Measurements from ENCODE around the gene LOXL1.

Gene LOXL1

GRCh38 chr15:73986055-73986775 is 60.0 kb downstream of the LOXL1 start:
- no peaks in the 10 kb centered on the region for H3K79me2 ChIP-seq (ENCODE audit: control insufficient read depth, insufficient read depth, low read length)
- no peak overlapping the region for H3K9ac ChIP-seq (ENCODE audit: low read length)
- H3K18ac ChIP-seq (ENCODE audit: low read length), result no peak overlapping the region
- no peak overlapping the region for H4K5ac ChIP-seq (ENCODE audit: low read length)
- H3K27ac ChIP-seq (ENCODE audit: low read depth, low read length), result no peak overlapping the region
- no peak for DNase-seq
- no peak overlapping the region for H3K23ac ChIP-seq (ENCODE audit: low read length)
- no peak overlapping the region for H2BK5ac ChIP-seq (ENCODE audit: low read length)
- H3K4me1 ChIP-seq (ENCODE audit: control insufficient read depth, low read depth, low read length), result no peaks in the 10 kb centered on the region
- no peak overlapping the region for H4K8ac ChIP-seq (ENCODE audit: low read depth, low read length)
- no peaks in the 10 kb centered on the region for H3K36me3 ChIP-seq (ENCODE audit: control insufficient read depth, insufficient read depth, low read length)
- H3K4me3 ChIP-seq (ENCODE audit: low read length), result no peak overlapping the region
- H3K4me2 ChIP-seq (ENCODE audit: low read length), result no peak overlapping the region
- no peak overlapping the region for H2AK5ac ChIP-seq (ENCODE audit: low read length)
- H3K27me3 ChIP-seq (ENCODE audit: insufficient read depth, low read length, poor library complexity), result no peaks in the 10 kb centered on the region
- no peak overlapping the region for H3K4ac ChIP-seq (ENCODE audit: low read depth, low read length)
- H3K79me1 ChIP-seq (ENCODE audit: low read length), result no peaks in the 10 kb centered on the region
- H3K56ac ChIP-seq (ENCODE audit: low read length), result no peak overlapping the region
- H2BK15ac ChIP-seq (replicated peaks; ENCODE audit: low read depth), result no peak overlapping the region
- WGBS (ENCODE audit: extremely low coverage, insufficient coverage, low lambda C conversion rate), result no CpG with 5 or more reads among the region's 7 CpGs
- H2BK120ac ChIP-seq (ENCODE audit: low read depth, low read length), result no peak overlapping the region

- no peak overlapping the region for H3K18ac ChIP-seq (ENCODE audit: low read length)
Measured at GRCh38 chr15:73986776-73987056, 60.5 kb downstream of the LOXL1 start.

GRCh38 chr15:73987250-73987649 is 61.0 kb downstream of the LOXL1 start:
- H3K4me1 ChIP-seq (ENCODE audit: control insufficient read depth, low read depth, low read length), result no peaks in the 10 kb centered on the region
- H3K36me3 ChIP-seq (ENCODE audit: control insufficient read depth, insufficient read depth, low read length), result no peaks in the 10 kb centered on the region
- no peak overlapping the region for H3K9ac ChIP-seq (ENCODE audit: low read length)
- H3K56ac ChIP-seq (ENCODE audit: low read length), result no peak overlapping the region
- no peak overlapping the region for H2BK120ac ChIP-seq (ENCODE audit: low read depth, low read length)
- no peak overlapping the region for H2AK5ac ChIP-seq (ENCODE audit: low read length)
- no peak overlapping the region for H4K8ac ChIP-seq (ENCODE audit: low read depth, low read length)
- H3K79me2 ChIP-seq (ENCODE audit: control insufficient read depth, insufficient read depth, low read length), result no peaks in the 10 kb centered on the region
- H3K27ac ChIP-seq (ENCODE audit: low read depth, low read length), result no peak overlapping the region
- H3K23ac ChIP-seq (ENCODE audit: low read length), result no peak overlapping the region
- no peak for DNase-seq
- WGBS (ENCODE audit: extremely low coverage, insufficient coverage, low lambda C conversion rate), result no CpG with 5 or more reads among the region's 4 CpGs
- H3K4me3 ChIP-seq (ENCODE audit: low read length), result no peak overlapping the region
- H4K5ac ChIP-seq (ENCODE audit: low read length), result no peak overlapping the region
- no peak overlapping the region for H3K18ac ChIP-seq (ENCODE audit: low read length)
- H3K79me1 ChIP-seq (ENCODE audit: low read length), result no peaks in the 10 kb centered on the region
- no peak overlapping the region for H3K4ac ChIP-seq (ENCODE audit: low read depth, low read length)
- no peak overlapping the region for H3K4me2 ChIP-seq (ENCODE audit: low read length)
- no peak overlapping the region for H2BK5ac ChIP-seq (ENCODE audit: low read length)
- no peak overlapping the region for H2BK15ac ChIP-seq (replicated peaks; ENCODE audit: low read depth)
- H3K27me3 ChIP-seq (ENCODE audit: insufficient read depth, low read length, poor library complexity), result no peaks in the 10 kb centered on the region

More at GRCh38 chr15:73986776-73987056, 60.5 kb downstream of the LOXL1 start:
- Histone ChIP-seq H3K27ac (ENCODE audit: low read depth, low read length) (no peak overlapping the region), H3K4me1 (ENCODE audit: control insufficient read depth, low read depth, low read length) (no peaks in the 10 kb centered on the region), H3K27me3 (ENCODE audit: insufficient read depth, low read length, poor library complexity) (no peaks in the 10 kb centered on the region), H3K4me3 (ENCODE audit: low read length) (no peak overlapping the region), H3K9ac (ENCODE audit: low read length) (no peak overlapping the region), H3K23ac (ENCODE audit: low read length) (no peak overlapping the region), H3K79me2 (ENCODE audit: control insufficient read depth, insufficient read depth, low read length) (no peaks in the 10 kb centered on the region), H4K8ac (ENCODE audit: low read depth, low read length) (no peak overlapping the region), H2BK5ac (ENCODE audit: low read length) (no peak overlapping the region), H3K4ac (ENCODE audit: low read depth, low read length) (no peak overlapping the region), H3K4me2 (ENCODE audit: low read length) (no peak overlapping the region), H4K5ac (ENCODE audit: low read length) (no peak overlapping the region), H3K36me3 (ENCODE audit: control insufficient read depth, insufficient read depth, low read length) (no peaks in the 10 kb centered on the region), H3K56ac (ENCODE audit: low read length) (no peak overlapping the region), H2BK120ac (ENCODE audit: low read depth, low read length) (no peak overlapping the region), H3K79me1 (ENCODE audit: low read length) (no peaks in the 10 kb centered on the region), H2AK5ac (ENCODE audit: low read length) (no peak overlapping the region), H2BK15ac (replicated peaks; ENCODE audit: low read depth) (no peak overlapping the region)
- WGBS (ENCODE audit: extremely low coverage, insufficient coverage, low lambda C conversion rate), result no CpG with 5 or more reads among the region's 1 CpG
- no peak for DNase-seq

GRCh38 chr15:73987681-73988444 is 61.6 kb downstream of the LOXL1 start:
- Histone ChIP-seq H3K36me3 (ENCODE audit: control insufficient read depth, insufficient read depth, low read length) (no peaks in the 10 kb centered on the region), H3K4ac (ENCODE audit: low read depth, low read length) (no peak overlapping the region), H4K5ac (ENCODE audit: low read length) (no peak overlapping the region), H3K4me3 (ENCODE audit: low read length) (no peak overlapping the region), H2BK15ac (replicated peaks; ENCODE audit: low read depth) (no peak overlapping the region), H3K4me2 (ENCODE audit: low read length) (no peak overlapping the region), H3K23ac (ENCODE audit: low read length) (no peak overlapping the region), H3K4me1 (ENCODE audit: control insufficient read depth, low read depth, low read length) (no peaks in the 10 kb centered on the region), H2AK5ac (ENCODE audit: low read length) (no peak overlapping the region), H3K18ac (ENCODE audit: low read length) (no peak overlapping the region), H3K56ac (ENCODE audit: low read length) (no peak overlapping the region), H4K8ac (ENCODE audit: low read depth, low read length) (no peak overlapping the region), H3K9ac (ENCODE audit: low read length) (no peak overlapping the region), H3K79me1 (ENCODE audit: low read length) (no peaks in the 10 kb centered on the region), H2BK120ac (ENCODE audit: low read depth, low read length) (no peak overlapping the region), H3K27ac (ENCODE audit: low read depth, low read length) (no peak overlapping the region), H3K27me3 (ENCODE audit: insufficient read depth, low read length, poor library complexity) (no peaks in the 10 kb centered on the region), H2BK5ac (ENCODE audit: low read length) (no peak overlapping the region), H3K79me2 (ENCODE audit: control insufficient read depth, insufficient read depth, low read length) (no peaks in the 10 kb centered on the region)
- no peak for DNase-seq
- no CpG with 5 or more reads among the region's 9 CpGs for WGBS (ENCODE audit: extremely low coverage, insufficient coverage, low lambda C conversion rate)

- Histone ChIP-seq H2BK15ac (replicated peaks; ENCODE audit: low read depth) (no peak overlapping the region), H3K23ac (ENCODE audit: low read length) (no peak overlapping the region), H2BK5ac (ENCODE audit: low read length) (no peak overlapping the region), H3K79me2 (ENCODE audit: control insufficient read depth, insufficient read depth, low read length) (no peaks in the 10 kb centered on the region), H4K8ac (ENCODE audit: low read depth, low read length) (no peak overlapping the region), H2AK5ac (ENCODE audit: low read length) (no peak overlapping the region), H3K36me3 (ENCODE audit: control insufficient read depth, insufficient read depth, low read length) (no peaks in the 10 kb centered on the region), H3K18ac (ENCODE audit: low read length) (no peak overlapping the region), H3K79me1 (ENCODE audit: low read length) (no peaks in the 10 kb centered on the region), H3K4me3 (ENCODE audit: low read length) (no peak overlapping the region), H3K4ac (ENCODE audit: low read depth, low read length) (no peak overlapping the region), H4K5ac (ENCODE audit: low read length) (no peak overlapping the region), H3K56ac (ENCODE audit: low read length) (no peak overlapping the region), H3K27me3 (ENCODE audit: insufficient read depth, low read length, poor library complexity) (no peaks in the 10 kb centered on the region), H3K9ac (ENCODE audit: low read length) (no peak overlapping the region), H3K27ac (ENCODE audit: low read depth, low read length) (no peak overlapping the region), H3K4me2 (ENCODE audit: low read length) (no peak overlapping the region), H2BK120ac (ENCODE audit: low read depth, low read length) (no peak overlapping the region), H3K4me1 (ENCODE audit: control insufficient read depth, low read depth, low read length) (no peaks in the 10 kb centered on the region)
- WGBS (ENCODE audit: extremely low coverage, insufficient coverage, low lambda C conversion rate), result no CpG with 5 or more reads among the region's 13 CpGs
- DNase-seq, result no peak
Measured at GRCh38 chr15:73988445-73988969, 62.2 kb downstream of the LOXL1 start.

All from mesendoderm (in vitro differentiated cells).